Kidney capillary endothelial cell (primary cell): ENCODE results near the gene NCAPD3.
A peak's percentile ranks its signal among the peaks of the same experiment; 100 is the strongest.
"Not testable (repeated sequence)": the region's sequence is repeated elsewhere in the genome, so short reads cannot be mapped to it uniquely, and the experiment has no call there.

Experiments
- DNase-seq: peaks from one replicate; pipeline ENCODE4 v3.0.0-alpha.2; 2018; ENCODE audit warnings: low spot score

The NCAPD3 gene

DNA sequence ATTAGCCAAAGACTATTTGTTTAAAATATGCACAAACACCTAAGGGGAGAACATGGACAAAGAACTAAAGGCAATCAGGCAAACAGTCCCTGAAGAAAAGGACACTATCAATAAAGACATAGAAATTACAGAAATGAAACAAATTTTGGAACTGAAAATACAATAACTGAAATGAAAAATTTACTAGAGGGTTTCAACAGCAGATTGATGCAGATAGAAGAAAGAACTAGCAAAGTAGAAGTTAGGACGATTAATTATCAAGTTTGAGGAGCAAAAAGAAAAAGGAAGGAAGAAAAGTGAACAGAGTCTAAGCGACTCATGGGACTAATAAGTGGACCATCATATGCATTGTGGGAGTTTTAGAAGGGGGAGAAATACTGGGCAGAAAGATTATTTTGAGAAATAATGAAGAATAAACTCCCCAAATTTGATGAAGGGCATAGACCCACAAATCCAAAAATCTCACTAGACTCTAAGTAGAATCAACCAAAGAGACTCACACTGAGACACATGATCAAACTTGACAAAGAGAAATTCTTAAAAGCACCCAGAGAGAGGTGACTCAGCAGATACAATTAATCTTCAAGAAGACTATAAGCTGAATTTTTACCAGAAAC lies 92.0 kb downstream of the NCAPD3 start:
- DNase-seq: no peak

DNA sequence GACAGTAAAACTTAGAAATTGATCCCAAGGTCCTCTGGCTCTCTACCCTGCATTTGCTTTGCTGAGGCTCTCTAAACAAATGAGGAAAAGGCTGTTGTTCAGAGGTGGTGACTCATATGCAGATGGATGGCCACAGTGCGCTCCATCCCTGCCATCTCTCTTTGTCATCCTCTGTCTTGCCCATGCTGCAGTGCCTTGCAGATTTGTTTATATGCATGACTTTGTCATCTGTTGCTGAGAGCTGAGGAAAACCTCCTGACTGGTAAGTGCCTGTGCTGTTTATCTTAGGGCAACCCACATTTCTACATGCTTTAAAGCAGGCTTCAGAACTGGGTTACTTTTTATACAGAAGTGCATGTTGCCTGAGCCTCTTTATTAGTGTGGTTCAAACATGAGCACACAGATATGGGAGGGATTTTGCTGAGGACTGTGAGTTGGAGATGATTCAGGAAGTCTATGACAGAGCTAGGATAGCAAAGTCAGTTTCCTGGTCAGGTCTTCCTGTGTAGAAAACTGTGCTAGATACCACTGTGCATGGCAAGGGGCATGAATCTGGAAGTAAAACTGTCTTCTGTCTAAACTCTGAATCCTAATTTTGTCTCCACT lies 97.4 kb downstream of the NCAPD3 start:
- DNase-seq: peak; percentile 89

DNA sequence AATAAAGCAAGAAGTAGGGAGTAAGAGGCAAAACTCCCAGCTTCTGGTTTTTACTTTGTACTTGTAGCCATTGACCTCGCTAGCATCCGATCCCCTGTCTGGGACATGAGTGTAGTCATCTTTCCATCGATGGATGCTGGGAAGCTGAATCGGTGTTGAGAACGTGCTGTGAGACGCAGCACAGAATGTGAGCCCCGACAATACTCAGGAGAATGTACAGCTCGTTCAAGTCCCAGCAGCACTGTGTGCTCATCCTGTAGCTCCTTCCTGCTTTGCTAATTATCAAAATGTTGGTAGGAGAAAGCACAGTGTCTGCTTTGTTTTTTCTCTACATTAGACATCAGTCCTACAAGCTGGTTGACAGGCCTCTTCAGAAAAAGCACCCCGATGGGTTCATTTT lies 98.3 kb downstream of the NCAPD3 start:
- DNase-seq: no peak

- peak; percentile 86 for DNase-seq
Measured at GRCh38 chr11:134124660-134125451, 98.9 kb downstream of the NCAPD3 start.

- DNase-seq: peak; percentile 84
Measured at GRCh38 chr11:134120921-134121526, 102.7 kb downstream of the NCAPD3 start.

DNA sequence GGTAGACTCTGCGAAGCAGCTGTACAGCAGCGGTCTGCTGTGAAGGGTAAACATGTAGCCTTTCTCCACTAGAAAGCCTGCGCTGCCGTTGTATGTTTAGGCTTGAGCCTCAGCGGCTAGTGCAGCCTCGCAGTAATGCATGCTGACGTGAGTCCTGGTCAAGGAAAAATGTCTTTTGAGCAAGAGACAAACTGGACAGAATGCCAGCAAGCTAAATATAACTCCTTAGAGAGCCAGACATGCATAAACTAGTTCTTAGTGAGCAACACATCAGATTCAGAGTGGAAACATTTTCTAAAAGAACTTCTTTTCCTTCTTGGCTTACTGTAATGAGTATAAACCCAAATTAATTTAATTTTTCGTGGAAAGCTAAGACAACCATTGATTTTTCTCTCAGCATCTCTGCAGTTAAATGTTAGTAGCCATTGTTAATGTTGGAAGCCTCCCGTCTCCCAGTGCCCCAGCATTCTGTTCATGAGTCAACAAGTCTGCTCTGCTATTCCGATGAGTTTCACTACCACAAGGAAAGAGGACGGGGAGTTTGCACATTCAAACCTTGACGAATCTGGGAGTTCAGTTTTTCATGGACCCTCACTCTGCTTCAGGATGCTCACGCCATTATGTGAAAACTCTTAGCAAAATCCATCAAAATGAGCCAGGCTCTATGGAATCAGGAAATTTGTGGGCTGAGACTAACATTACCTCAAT lies 103.5 kb downstream of the NCAPD3 start:
- peak; percentile 69 for DNase-seq

DNA sequence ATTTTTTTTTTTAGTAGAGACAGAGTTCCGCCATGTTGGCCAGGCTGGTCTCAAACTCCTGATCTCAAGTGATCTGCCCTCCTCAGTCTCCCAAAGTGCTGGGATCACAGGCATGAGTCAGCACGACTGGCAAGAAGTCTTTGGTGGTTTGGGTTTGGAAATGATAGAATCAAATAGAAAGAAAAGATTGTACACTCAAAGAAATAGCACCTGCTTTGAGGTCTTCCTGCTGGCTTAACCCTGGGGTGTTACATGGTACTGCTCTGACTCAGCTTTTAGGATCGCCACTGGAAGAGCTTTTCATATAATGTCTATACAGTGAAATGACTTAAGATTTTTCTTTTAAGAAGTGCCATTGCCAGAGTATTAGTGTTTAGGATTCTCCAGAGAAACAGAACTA lies 104.7 kb downstream of the NCAPD3 start:
- no peak for DNase-seq

GRCh38 chr11:134118006-134118405 lies 105.8 kb downstream of the NCAPD3 start:
- no peak for DNase-seq

GRCh38 chr11:134116210-134116609 lies 107.6 kb downstream of the NCAPD3 start:
- no peak for DNase-seq

DNA sequence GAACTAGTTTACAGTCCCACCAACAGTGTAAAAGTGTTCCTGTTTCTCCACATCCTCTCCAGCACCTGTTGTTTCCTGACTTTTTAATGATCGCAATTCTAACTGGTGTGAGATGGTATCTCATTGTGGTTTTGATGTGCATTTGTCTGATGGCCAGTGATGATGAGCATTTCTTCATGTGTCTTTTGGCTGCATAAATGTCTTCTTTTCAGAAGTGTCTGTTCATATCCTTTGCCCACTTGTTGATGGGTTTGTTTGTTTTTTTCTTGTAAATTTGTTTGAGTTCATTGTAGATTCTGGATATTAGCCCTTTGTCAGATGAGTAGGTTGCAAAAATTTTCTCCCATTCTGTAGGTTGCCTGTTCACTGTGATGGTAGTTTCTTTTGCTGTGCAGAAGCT lies 110.0 kb downstream of the NCAPD3 start:
- DNase-seq: not testable (repeated sequence)

DNA sequence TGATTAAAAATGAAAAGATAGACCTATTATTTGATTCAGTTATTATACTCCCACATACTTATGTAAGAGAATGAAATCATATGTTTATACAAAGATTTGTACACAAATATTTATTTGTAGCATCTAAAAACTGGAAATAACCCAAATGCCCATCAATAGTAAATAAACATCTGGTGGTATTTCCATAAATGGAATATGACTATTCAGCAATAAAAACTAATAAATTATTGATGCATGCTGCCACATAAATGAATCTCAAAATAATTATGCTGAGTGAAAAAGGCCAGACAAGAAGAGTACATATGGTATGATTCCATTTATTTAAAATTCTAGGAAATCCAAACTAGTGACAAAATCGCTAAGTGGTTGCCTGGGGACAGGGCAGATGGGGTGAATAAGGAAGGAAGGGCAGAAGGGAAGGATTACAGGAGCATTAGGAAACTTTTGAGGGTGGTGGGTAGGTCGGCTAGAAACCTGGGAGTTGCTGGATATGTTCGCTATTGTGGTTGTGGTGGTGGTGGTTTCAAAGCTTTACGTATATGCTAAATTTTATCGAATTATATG lies 113.4 kb downstream of the NCAPD3 start:
- DNase-seq: no peak
